ENCODE data around the gene GM2A. TPM values are rescaled to one million over a fixed set of nuclear protein-coding genes. Genes with fewer than 3 reads are reported as not detected.

GM2A gene
- total and polyA plus RNA-seq, 9 of the 15 experiments (the other 6 are each of a cell fraction or from before 2014, with no cell fraction given), result 5.8 to 36.0 (median 10.0) TPM

DNA sequence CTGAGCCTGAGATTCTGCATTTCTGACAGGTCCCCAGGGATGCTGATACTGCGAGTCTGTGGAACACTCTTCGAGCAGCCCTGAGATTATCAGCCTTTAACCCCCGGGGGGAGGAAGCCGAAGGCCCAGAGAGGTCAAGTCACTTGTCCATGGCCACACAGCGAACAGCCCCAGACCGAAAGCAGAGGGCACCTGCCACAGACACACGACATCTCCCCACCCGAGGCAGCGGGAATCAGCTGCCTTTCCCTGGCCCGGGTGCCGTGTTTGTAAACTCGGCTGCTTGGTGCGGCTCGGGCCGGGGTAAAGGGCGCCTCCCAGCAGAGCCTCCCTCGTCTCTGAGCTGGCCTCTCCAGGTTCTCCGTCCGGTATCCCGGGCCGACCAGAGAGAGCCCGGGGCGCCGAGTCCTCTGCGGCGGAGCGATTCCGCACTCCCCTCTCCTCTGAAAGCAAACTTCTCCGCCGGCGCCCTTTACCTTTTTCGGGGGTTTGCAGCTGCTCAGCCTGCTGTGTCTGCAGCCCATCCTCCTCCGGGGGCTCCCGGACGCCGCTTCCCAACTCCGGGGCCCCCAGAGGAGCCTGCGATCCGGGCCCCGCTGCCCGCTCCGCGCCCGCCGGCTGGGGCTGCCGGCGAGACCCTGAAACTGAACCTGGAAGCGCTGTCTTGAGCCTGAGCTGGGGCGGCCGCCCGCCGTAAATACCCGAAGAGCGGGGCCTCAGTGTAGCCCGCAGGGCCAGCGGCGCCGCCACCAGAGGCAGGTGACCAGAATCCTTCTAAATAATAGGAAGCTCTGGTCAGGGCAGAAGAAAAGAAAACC, 29.3 kb upstream of the GM2A start, which contains the start of gene CCDC69 (continued):
- TF ChIP-seq KLF16 (IDR thresholded peaks at IDR 0.05) (no peak), PCBP2 (IDR thresholded peaks at IDR 0.05; ENCODE audit: low read depth, low read length, poor library complexity, severe bottlenecking) (no peak), HMGN3 (IDR thresholded peaks at IDR 0.05; ENCODE audit: borderline replicate concordance, extremely low read depth, insufficient read length, low read depth, low read length) (peak; percentile 41), CCNT2 (IDR thresholded peaks at IDR 0.05; ENCODE audit: borderline replicate concordance, extremely low read depth, insufficient read length, low read depth, low read length) (peak; percentile 44), ZFP36 (IDR thresholded peaks at IDR 0.05; ENCODE audit: low read depth, low read length, partially characterized antibody) (peak; percentile 96), SIN3B (IDR thresholded peaks at IDR 0.05; ENCODE audit: low read depth) (peak; percentile 9), ZNF785 (CRISPR knock-in tag; IDR thresholded peaks at IDR 0.05) (no peak), RBFOX2 (IDR thresholded peaks at IDR 0.05; ENCODE audit: low read depth, low read length) (peak; percentile 77)
- TF ChIP-seq, protein P1, sequence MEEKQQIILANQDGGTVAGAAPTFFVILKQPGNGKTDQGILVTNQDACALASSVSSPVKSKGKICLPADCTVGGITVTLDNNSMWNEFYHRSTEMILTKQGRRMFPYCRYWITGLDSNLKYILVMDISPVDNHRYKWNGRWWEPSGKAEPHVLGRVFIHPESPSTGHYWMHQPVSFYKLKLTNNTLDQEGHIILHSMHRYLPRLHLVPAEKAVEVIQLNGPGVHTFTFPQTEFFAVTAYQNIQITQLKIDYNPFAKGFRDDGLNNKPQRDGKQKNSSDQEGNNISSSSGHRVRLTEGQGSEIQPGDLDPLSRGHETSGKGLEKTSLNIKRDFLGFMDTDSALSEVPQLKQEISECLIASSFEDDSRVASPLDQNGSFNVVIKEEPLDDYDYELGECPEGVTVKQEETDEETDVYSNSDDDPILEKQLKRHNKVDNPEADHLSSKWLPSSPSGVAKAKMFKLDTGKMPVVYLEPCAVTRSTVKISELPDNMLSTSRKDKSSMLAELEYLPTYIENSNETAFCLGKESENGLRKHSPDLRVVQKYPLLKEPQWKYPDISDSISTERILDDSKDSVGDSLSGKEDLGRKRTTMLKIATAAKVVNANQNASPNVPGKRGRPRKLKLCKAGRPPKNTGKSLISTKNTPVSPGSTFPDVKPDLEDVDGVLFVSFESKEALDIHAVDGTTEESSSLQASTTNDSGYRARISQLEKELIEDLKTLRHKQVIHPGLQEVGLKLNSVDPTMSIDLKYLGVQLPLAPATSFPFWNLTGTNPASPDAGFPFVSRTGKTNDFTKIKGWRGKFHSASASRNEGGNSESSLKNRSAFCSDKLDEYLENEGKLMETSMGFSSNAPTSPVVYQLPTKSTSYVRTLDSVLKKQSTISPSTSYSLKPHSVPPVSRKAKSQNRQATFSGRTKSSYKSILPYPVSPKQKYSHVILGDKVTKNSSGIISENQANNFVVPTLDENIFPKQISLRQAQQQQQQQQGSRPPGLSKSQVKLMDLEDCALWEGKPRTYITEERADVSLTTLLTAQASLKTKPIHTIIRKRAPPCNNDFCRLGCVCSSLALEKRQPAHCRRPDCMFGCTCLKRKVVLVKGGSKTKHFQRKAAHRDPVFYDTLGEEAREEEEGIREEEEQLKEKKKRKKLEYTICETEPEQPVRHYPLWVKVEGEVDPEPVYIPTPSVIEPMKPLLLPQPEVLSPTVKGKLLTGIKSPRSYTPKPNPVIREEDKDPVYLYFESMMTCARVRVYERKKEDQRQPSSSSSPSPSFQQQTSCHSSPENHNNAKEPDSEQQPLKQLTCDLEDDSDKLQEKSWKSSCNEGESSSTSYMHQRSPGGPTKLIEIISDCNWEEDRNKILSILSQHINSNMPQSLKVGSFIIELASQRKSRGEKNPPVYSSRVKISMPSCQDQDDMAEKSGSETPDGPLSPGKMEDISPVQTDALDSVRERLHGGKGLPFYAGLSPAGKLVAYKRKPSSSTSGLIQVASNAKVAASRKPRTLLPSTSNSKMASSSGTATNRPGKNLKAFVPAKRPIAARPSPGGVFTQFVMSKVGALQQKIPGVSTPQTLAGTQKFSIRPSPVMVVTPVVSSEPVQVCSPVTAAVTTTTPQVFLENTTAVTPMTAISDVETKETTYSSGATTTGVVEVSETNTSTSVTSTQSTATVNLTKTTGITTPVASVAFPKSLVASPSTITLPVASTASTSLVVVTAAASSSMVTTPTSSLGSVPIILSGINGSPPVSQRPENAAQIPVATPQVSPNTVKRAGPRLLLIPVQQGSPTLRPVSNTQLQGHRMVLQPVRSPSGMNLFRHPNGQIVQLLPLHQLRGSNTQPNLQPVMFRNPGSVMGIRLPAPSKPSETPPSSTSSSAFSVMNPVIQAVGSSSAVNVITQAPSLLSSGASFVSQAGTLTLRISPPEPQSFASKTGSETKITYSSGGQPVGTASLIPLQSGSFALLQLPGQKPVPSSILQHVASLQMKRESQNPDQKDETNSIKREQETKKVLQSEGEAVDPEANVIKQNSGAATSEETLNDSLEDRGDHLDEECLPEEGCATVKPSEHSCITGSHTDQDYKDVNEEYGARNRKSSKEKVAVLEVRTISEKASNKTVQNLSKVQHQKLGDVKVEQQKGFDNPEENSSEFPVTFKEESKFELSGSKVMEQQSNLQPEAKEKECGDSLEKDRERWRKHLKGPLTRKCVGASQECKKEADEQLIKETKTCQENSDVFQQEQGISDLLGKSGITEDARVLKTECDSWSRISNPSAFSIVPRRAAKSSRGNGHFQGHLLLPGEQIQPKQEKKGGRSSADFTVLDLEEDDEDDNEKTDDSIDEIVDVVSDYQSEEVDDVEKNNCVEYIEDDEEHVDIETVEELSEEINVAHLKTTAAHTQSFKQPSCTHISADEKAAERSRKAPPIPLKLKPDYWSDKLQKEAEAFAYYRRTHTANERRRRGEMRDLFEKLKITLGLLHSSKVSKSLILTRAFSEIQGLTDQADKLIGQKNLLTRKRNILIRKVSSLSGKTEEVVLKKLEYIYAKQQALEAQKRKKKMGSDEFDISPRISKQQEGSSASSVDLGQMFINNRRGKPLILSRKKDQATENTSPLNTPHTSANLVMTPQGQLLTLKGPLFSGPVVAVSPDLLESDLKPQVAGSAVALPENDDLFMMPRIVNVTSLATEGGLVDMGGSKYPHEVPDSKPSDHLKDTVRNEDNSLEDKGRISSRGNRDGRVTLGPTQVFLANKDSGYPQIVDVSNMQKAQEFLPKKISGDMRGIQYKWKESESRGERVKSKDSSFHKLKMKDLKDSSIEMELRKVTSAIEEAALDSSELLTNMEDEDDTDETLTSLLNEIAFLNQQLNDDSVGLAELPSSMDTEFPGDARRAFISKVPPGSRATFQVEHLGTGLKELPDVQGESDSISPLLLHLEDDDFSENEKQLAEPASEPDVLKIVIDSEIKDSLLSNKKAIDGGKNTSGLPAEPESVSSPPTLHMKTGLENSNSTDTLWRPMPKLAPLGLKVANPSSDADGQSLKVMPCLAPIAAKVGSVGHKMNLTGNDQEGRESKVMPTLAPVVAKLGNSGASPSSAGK (IDR thresholded peaks at IDR 0.05), result no peak
- TF ChIP-seq, protein P2, sequence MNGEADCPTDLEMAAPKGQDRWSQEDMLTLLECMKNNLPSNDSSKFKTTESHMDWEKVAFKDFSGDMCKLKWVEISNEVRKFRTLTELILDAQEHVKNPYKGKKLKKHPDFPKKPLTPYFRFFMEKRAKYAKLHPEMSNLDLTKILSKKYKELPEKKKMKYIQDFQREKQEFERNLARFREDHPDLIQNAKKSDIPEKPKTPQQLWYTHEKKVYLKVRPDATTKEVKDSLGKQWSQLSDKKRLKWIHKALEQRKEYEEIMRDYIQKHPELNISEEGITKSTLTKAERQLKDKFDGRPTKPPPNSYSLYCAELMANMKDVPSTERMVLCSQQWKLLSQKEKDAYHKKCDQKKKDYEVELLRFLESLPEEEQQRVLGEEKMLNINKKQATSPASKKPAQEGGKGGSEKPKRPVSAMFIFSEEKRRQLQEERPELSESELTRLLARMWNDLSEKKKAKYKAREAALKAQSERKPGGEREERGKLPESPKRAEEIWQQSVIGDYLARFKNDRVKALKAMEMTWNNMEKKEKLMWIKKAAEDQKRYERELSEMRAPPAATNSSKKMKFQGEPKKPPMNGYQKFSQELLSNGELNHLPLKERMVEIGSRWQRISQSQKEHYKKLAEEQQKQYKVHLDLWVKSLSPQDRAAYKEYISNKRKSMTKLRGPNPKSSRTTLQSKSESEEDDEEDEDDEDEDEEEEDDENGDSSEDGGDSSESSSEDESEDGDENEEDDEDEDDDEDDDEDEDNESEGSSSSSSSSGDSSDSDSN (IDR thresholded peaks at IDR 0.05; ENCODE audit: borderline replicate concordance in 1 of 2, low read depth in 2 of 2, low read length in 2 of 2), result peak; percentile 66 to 83; a peak in 3 of 4 replicates
- TF ChIP-seq, protein P3, sequence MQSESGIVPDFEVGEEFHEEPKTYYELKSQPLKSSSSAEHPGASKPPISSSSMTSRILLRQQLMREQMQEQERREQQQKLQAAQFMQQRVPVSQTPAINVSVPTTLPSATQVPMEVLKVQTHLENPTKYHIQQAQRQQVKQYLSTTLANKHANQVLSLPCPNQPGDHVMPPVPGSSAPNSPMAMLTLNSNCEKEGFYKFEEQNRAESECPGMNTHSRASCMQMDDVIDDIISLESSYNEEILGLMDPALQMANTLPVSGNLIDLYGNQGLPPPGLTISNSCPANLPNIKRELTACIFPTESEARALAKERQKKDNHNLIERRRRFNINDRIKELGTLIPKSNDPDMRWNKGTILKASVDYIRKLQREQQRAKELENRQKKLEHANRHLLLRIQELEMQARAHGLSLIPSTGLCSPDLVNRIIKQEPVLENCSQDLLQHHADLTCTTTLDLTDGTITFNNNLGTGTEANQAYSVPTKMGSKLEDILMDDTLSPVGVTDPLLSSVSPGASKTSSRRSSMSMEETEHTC (IDR thresholded peaks at IDR 0.05), result no peak
